ENCODE data around the gene FABP6. TPM values are rescaled to one million over a fixed set of nuclear protein-coding genes. Genes with fewer than 3 reads are reported as not detected.

The FABP6 gene
- total RNA-seq, 1 experiment from 2014 or later, result not detected

DNA sequence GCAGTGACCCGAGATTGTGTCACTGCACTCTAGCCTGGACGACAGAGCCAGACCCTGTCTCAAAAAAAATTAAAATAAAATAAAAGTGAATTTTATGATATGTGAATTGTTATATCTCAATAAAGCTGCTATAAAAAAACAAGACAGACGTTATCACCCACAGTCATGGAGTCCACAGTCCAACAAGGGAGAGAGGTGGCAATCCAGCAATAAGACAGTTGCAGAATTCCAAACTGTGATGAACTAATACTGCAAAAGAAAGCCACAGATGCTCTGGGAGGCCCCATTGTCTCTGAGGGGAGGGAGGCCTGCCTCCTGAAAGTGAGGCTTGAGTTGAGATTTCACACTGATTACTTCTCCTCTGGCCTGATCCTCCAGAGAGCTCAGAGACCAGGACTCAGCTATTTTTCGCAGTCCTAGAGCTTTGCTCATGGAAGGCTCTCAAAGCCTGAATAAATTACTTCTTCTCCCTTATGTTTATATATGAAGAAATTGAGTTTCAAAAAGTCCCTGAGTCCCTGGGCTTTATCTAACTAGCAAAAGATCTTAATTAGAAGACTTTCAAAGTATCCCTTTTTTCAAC is 55.1 kb downstream of the FABP6 start:
- intact Hi-C loops (cut with micrococcal nuclease; ENCODE audit: unreplicated experiment), result no loop called here
- TF ChIP-seq, protein P1, sequence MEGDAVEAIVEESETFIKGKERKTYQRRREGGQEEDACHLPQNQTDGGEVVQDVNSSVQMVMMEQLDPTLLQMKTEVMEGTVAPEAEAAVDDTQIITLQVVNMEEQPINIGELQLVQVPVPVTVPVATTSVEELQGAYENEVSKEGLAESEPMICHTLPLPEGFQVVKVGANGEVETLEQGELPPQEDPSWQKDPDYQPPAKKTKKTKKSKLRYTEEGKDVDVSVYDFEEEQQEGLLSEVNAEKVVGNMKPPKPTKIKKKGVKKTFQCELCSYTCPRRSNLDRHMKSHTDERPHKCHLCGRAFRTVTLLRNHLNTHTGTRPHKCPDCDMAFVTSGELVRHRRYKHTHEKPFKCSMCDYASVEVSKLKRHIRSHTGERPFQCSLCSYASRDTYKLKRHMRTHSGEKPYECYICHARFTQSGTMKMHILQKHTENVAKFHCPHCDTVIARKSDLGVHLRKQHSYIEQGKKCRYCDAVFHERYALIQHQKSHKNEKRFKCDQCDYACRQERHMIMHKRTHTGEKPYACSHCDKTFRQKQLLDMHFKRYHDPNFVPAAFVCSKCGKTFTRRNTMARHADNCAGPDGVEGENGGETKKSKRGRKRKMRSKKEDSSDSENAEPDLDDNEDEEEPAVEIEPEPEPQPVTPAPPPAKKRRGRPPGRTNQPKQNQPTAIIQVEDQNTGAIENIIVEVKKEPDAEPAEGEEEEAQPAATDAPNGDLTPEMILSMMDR (IDR thresholded peaks at IDR 0.05; ENCODE audit: insufficient read depth in 1 of 2, low read depth in 1 of 2, low read length in 1 of 2, severe bottlenecking in 1 of 2, unreplicated experiment in 1 of 2), result no peak
- no TSS peak for BruUV-seq (replicated peaks)
- H3K9me3 Mint-ChIP-seq (ENCODE audit: unreplicated experiment), result no peaks in the 10 kb centered on the region
- peaks cover 54% of the 10 kb centered on the region for H3K4me1 ChIP-seq
- no peak overlapping the region for H3K27ac Mint-ChIP-seq (ENCODE audit: unreplicated experiment)
- H3K27me3 Mint-ChIP-seq (ENCODE audit: insufficient read depth, unreplicated experiment), result no peaks in the 10 kb centered on the region
- H3K4me3 Mint-ChIP-seq (ENCODE audit: unreplicated experiment), result no peak overlapping the region
- H3K4me3 ChIP-seq (ENCODE audit: low read depth, low read length), result no peak overlapping the region
- 0 out of 2 replicates have a peak, but pooled peaks cover 3% of the 10 kb centered on the region for H3K36me3 ChIP-seq (ENCODE audit: control insufficient read depth, insufficient read depth, low read length)
- H3K36me3 Mint-ChIP-seq (ENCODE audit: insufficient read depth, unreplicated experiment), result peaks cover 10% of the 10 kb centered on the region
- DNase-seq, result no peak
- no peaks in the 10 kb centered on the region for H3K9me3 ChIP-seq
- ChIA-PET POLR2A (no interaction called here), CTCF (no interaction called here)
- H3K4me1 Mint-ChIP-seq (ENCODE audit: low read depth, unreplicated experiment), result peaks cover 40% of the 10 kb centered on the region
- no peaks in the 10 kb centered on the region for H3K27me3 ChIP-seq (replicated peaks; ENCODE audit: control insufficient read depth, insufficient read depth, low read length)

DNA sequence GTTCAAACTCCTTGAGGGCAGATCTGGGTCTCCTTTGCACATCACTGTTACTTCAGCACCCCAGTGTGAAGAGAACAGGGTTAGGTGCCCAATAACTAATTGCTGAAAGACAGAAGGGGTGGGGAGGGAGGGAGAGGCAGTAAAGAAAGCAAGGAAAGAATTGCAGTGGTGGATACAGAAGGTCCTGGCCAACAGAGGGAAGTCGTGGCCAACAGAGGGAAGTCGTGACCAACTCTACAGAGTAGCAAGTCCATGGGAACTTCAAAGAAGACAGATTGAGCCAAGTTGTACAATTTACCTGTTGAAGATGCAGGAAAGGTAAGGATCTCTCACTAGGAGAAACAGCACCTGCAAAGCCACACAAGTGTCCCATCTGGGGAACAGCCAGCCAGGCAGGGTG is 56.0 kb downstream of the FABP6 start:
- H3K27ac Mint-ChIP-seq (ENCODE audit: unreplicated experiment), result no peak overlapping the region
- peaks cover 50% of the 10 kb centered on the region for H3K4me1 ChIP-seq
- CTCF ChIA-PET, result no interaction called here
- no peaks in the 10 kb centered on the region for H3K36me3 ChIP-seq (ENCODE audit: control insufficient read depth, insufficient read depth, low read length)
- POLR2A ChIA-PET, result no interaction called here
- H3K27me3 Mint-ChIP-seq (ENCODE audit: insufficient read depth, unreplicated experiment), result no peaks in the 10 kb centered on the region
- no peaks in the 10 kb centered on the region for H3K9me3 ChIP-seq
- intact Hi-C loops (cut with micrococcal nuclease; ENCODE audit: unreplicated experiment), result no loop called here
- DNase-seq, result no peak
- no peak overlapping the region for H3K4me3 Mint-ChIP-seq (ENCODE audit: unreplicated experiment)
- BruUV-seq (replicated peaks), result no TSS peak
- H3K27me3 ChIP-seq (replicated peaks; ENCODE audit: control insufficient read depth, insufficient read depth, low read length), result no peaks in the 10 kb centered on the region
- H3K4me1 Mint-ChIP-seq (ENCODE audit: low read depth, unreplicated experiment), result peaks cover 33% of the 10 kb centered on the region
- TF ChIP-seq, protein P1 (IDR thresholded peaks at IDR 0.05; ENCODE audit: insufficient read depth in 1 of 2, low read depth in 1 of 2, low read length in 1 of 2, severe bottlenecking in 1 of 2, unreplicated experiment in 1 of 2), result no peak
- no peak overlapping the region for H3K4me3 ChIP-seq (ENCODE audit: low read depth, low read length)
- H3K36me3 Mint-ChIP-seq (ENCODE audit: insufficient read depth, unreplicated experiment), result peaks cover 10% of the 10 kb centered on the region
- H3K9me3 Mint-ChIP-seq (ENCODE audit: unreplicated experiment), result no peaks in the 10 kb centered on the region

DNA sequence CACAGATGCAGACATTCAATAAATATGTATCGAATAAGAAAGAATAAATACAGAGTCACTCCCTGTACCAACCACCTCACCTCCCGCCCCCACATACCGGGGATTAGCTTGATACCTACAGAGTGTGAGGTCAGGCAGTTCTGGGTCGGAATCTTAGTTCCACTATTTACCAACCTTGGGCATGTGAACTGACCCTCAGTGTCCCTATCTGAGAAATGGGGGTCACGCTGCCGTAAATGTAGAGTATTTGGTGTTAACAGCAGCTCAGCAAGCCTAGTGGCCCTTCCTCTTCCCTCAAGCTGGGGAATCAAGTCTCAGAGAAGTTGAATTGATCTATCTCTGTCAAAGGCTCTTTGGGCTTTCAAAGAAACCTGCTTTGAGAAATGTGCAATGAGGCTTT is 57.6 kb downstream of the FABP6 start:
- peaks cover 10% of the 10 kb centered on the region for H3K36me3 Mint-ChIP-seq (ENCODE audit: insufficient read depth, unreplicated experiment)
- H3K27me3 Mint-ChIP-seq (ENCODE audit: insufficient read depth, unreplicated experiment), result no peaks in the 10 kb centered on the region
- H3K9me3 Mint-ChIP-seq (ENCODE audit: unreplicated experiment), result no peaks in the 10 kb centered on the region
- BruUV-seq (replicated peaks), result no TSS peak
- ChIA-PET POLR2A (interaction anchor here (0.6 to 1.7 kb wide), 2 partner anchors 25 to 27 kb away, joined by 3 to 6 read pairs; no protein-coding TSS in a partner anchor), CTCF (interaction anchor here (0.6 to 1.5 kb wide), 4 partner anchors 58 to 230 kb away, joined by 3 to 4 read pairs (median 4); no protein-coding TSS in a partner anchor)
- intact Hi-C loops (cut with micrococcal nuclease; ENCODE audit: unreplicated experiment), result loop anchor here (1.0 to 2.0 kb wide), 3 partner anchors 26 to 168 kb away; partner anchors contain the start of genes CCNJL and PWWP2A
- no peaks in the 10 kb centered on the region for H3K27me3 ChIP-seq (replicated peaks; ENCODE audit: control insufficient read depth, insufficient read depth, low read length)
- no peak for DNase-seq
- H3K36me3 ChIP-seq (ENCODE audit: control insufficient read depth, insufficient read depth, low read length), result no peaks in the 10 kb centered on the region
- H3K9me3 ChIP-seq, result no peaks in the 10 kb centered on the region
- peaks cover 19% of the 10 kb centered on the region for H3K4me1 Mint-ChIP-seq (ENCODE audit: low read depth, unreplicated experiment)
- peaks cover 35% of the 10 kb centered on the region for H3K4me1 ChIP-seq
- no peak overlapping the region for H3K4me3 ChIP-seq (ENCODE audit: low read depth, low read length)
- H3K27ac Mint-ChIP-seq (ENCODE audit: unreplicated experiment), result peak overlapping the region; percentile 94
- TF ChIP-seq, protein P1 (IDR thresholded peaks at IDR 0.05; ENCODE audit: insufficient read depth in 1 of 2, low read depth in 1 of 2, low read length in 1 of 2, severe bottlenecking in 1 of 2, unreplicated experiment in 1 of 2), result no peak
- no peak overlapping the region for H3K4me3 Mint-ChIP-seq (ENCODE audit: unreplicated experiment)
